ENCODE results near the gene ADM5.

ADM5 gene

GRCh38 chr19:49678985-49679770 lies 10.2 kb upstream of the ADM5 start:
- Histone ChIP-seq H4K20me1 (ENCODE audit: insufficient read depth, low read length) (no peaks in the 10 kb centered on the region), H3K9me3 (ENCODE audit: low read length) (no peaks in the 10 kb centered on the region), H3K79me2 (ENCODE audit: insufficient read depth, low read length) (peaks cover 31% of the 10 kb centered on the region), H3K36me3 (ENCODE audit: insufficient read depth, low read length) (peaks cover 39% of the 10 kb centered on the region), H3K4me2 (ENCODE audit: low read length) (peak overlapping the region; percentile 90), H3K4me1 (ENCODE audit: insufficient read depth, low read length, severe bottlenecking) (peaks cover 46% of the 10 kb centered on the region), H2AFZ (ENCODE audit: low read length) (no peak overlapping the region), H3K9me2 (ENCODE audit: low read depth, low read length) (no peaks in the 10 kb centered on the region), H3K27ac (ENCODE audit: low read depth, low read length, poor library complexity, severe bottlenecking) (peak overlapping the region; percentile 37), H3K9ac (ENCODE audit: low read length) (peak overlapping the region; percentile 25; the same call in 1 of the 2 replicates), H3F3A (ENCODE audit: insufficient read depth, low read length) (no peaks in the 10 kb centered on the region), H3K4me3 (ENCODE audit: low read depth, low read length, poor library complexity, severe bottlenecking) (peak overlapping the region; percentile 89), H3K27me3 (ENCODE audit: insufficient read depth, low read length) (no peaks in the 10 kb centered on the region)
- TF ChIP-seq, protein P1, sequence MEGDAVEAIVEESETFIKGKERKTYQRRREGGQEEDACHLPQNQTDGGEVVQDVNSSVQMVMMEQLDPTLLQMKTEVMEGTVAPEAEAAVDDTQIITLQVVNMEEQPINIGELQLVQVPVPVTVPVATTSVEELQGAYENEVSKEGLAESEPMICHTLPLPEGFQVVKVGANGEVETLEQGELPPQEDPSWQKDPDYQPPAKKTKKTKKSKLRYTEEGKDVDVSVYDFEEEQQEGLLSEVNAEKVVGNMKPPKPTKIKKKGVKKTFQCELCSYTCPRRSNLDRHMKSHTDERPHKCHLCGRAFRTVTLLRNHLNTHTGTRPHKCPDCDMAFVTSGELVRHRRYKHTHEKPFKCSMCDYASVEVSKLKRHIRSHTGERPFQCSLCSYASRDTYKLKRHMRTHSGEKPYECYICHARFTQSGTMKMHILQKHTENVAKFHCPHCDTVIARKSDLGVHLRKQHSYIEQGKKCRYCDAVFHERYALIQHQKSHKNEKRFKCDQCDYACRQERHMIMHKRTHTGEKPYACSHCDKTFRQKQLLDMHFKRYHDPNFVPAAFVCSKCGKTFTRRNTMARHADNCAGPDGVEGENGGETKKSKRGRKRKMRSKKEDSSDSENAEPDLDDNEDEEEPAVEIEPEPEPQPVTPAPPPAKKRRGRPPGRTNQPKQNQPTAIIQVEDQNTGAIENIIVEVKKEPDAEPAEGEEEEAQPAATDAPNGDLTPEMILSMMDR (IDR thresholded peaks at IDR 0.05; ENCODE audit: low read length): no peak
- no peak for TF ChIP-seq EZH2 (IDR thresholded peaks at IDR 0.05; ENCODE audit: borderline replicate concordance, low read length)

DNA sequence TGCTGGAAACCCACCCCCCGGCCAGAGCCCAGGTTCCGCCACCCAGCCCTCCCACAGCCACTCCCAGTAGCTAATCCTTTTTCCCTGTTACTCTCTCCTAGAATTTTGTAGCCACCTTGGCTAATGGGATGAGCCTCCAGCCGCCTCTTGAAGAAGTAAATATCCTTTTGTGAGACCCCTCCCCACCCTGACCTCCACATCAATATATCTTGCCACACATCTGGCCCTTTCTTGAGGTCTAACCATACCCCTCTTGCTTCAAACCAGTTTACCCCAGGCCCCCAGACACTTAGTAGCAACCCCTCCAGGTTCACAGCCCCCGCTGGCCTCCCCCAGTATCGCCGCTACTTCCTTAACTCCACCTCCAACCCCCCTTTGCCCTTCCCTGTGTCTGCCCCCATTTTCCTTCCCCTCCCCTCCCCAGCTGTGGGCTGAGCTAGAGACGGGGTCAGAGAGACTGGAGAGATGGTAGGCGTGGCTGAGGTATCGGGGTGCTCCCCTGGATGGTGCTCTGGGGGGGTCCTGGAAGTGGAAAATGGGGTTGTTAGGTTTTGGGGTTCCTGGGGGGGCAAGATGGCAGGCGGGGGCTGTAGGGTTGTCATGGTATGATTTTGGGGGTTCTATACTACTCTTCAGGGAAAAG lies 9.5 kb upstream of the ADM5 start:
- no peaks in the 10 kb centered on the region for H3K9me3 ChIP-seq (ENCODE audit: low read length)
- H3K9me2 ChIP-seq (ENCODE audit: low read depth, low read length): no peaks in the 10 kb centered on the region
- TF ChIP-seq, protein P1 (IDR thresholded peaks at IDR 0.05; ENCODE audit: low read length): no peak
- no peak for TF ChIP-seq EZH2 (IDR thresholded peaks at IDR 0.05; ENCODE audit: borderline replicate concordance, low read length)
- peaks cover 31% of the 10 kb centered on the region for H3K79me2 ChIP-seq (ENCODE audit: insufficient read depth, low read length)
- no peaks in the 10 kb centered on the region for H3F3A ChIP-seq (ENCODE audit: insufficient read depth, low read length)
- H3K4me3 ChIP-seq (ENCODE audit: low read depth, low read length, poor library complexity, severe bottlenecking): peak overlapping the region; percentile 89
- H3K4me2 ChIP-seq (ENCODE audit: low read length): peak overlapping the region; percentile 90
- H3K27me3 ChIP-seq (ENCODE audit: insufficient read depth, low read length): no peaks in the 10 kb centered on the region
- H3K9ac ChIP-seq (ENCODE audit: low read length): peak overlapping the region; percentile 21; the same call in 1 of the 2 replicates
- peaks cover 46% of the 10 kb centered on the region for H3K36me3 ChIP-seq (ENCODE audit: insufficient read depth, low read length)
- no peak overlapping the region for H2AFZ ChIP-seq (ENCODE audit: low read length)
- peaks cover 39% of the 10 kb centered on the region for H3K4me1 ChIP-seq (ENCODE audit: insufficient read depth, low read length, severe bottlenecking)
- no peaks in the 10 kb centered on the region for H4K20me1 ChIP-seq (ENCODE audit: insufficient read depth, low read length)
- H3K27ac ChIP-seq (ENCODE audit: low read depth, low read length, poor library complexity, severe bottlenecking): peak overlapping the region; percentile 47

DNA sequence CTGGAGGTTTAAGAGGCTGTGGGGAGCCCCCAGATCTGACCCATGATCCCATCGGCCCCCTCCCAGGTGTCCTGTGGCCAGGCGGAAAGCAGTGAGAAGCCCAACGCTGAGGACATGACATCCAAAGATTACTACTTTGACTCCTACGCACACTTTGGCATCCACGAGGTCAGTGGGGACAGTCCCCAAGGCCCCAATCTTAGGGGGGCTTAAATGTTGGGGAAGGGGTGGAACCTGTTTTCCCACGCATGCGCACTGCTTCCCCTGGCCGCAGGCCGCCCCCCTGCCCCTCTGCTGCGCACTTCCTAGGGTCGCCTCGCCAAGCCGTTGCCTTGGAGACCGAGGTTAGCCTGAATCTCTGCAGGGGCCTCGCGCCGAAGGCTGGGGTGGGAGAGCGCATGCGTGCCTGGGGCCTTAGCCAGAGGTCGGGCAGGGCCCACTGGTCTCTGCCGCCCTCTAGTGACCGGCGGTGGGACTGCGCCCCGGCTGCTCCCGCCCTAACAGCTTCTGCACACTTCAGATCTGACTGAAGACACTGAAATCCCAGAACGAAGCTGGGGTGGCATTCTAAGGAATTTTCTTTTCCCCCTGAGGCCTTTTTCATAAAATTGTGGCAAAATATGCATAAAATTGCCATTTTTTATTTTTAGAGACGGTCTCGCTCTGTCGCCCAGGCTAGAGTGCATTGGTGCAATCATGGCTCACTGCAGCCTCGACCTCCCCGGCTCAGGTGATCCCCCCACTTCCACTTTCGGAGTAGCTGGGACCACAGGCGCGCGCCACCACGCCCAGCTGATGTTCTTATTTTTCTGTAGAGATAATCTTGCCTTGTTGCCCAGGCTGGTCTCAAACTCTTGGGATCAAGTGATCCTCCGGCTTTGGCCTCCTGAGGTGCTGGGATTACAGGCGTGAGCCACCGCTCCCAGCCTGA lies 8.7 kb upstream of the ADM5 start:
- H3K9me2 ChIP-seq (ENCODE audit: low read depth, low read length): no peaks in the 10 kb centered on the region
- H4K20me1 ChIP-seq (ENCODE audit: insufficient read depth, low read length): no peaks in the 10 kb centered on the region
- peaks cover 35% of the 10 kb centered on the region for H3K4me1 ChIP-seq (ENCODE audit: insufficient read depth, low read length, severe bottlenecking)
- no peaks in the 10 kb centered on the region for H3F3A ChIP-seq (ENCODE audit: insufficient read depth, low read length)
- H3K27me3 ChIP-seq (ENCODE audit: insufficient read depth, low read length): no peaks in the 10 kb centered on the region
- H3K9me3 ChIP-seq (ENCODE audit: low read length): no peaks in the 10 kb centered on the region
- peak overlapping the region; percentile 90 for H3K4me2 ChIP-seq (ENCODE audit: low read length)
- peaks cover 54% of the 10 kb centered on the region for H3K36me3 ChIP-seq (ENCODE audit: insufficient read depth, low read length)
- peak overlapping the region; percentile 21; the same call in 1 of the 2 replicates for H3K9ac ChIP-seq (ENCODE audit: low read length)
- H3K79me2 ChIP-seq (ENCODE audit: insufficient read depth, low read length): peaks cover 31% of the 10 kb centered on the region
- TF ChIP-seq, protein P1 (IDR thresholded peaks at IDR 0.05; ENCODE audit: low read length): peak; percentile 97
- no peak for TF ChIP-seq EZH2 (IDR thresholded peaks at IDR 0.05; ENCODE audit: borderline replicate concordance, low read length)
- H2AFZ ChIP-seq (ENCODE audit: low read length): no peak overlapping the region
- H3K4me3 ChIP-seq (ENCODE audit: low read depth, low read length, poor library complexity, severe bottlenecking): peak overlapping the region; percentile 89
- peak overlapping the region; percentile 47 for H3K27ac ChIP-seq (ENCODE audit: low read depth, low read length, poor library complexity, severe bottlenecking)
